Adrenal gland (tissue), 12 donors: ENCODE measurements around the gene LAPTM5. TPM values are rescaled to one million over a fixed set of nuclear protein-coding genes. Genes with fewer than 3 reads are reported as not detected.

Source experiments
- DNase-seq, 7 donors: peaks; one replicate each; pipeline ENCODE4 v3.0.0-alpha.2; 2019 to 2020
- H3K27ac ChIP-seq, 5 donors: fragments of 200-600 bp; sonication (generic) in 4 of 5; 1 replicate in 3 of 5; 2 replicates in 2 of 5; pipeline versions ENCODE4 v1.5.1 to v1.8.0; 2016 to 2020; ENCODE audit warnings: mild to moderate bottlenecking in 1 of 5
- H3K27me3 ChIP-seq: fragments of 200-600 bp; 2 replicates; pipeline ENCODE4 v1.8.0; 2021
- H3K36me3 ChIP-seq, 2 donors: fragments of 200-600 bp; replicated peaks in 1 of 2; 1 replicate in 1 of 2; 2 replicates in 1 of 2; pipeline versions ENCODE4 v1.5.1 to v1.8.0; 2018 to 2022
- H3K4me1 ChIP-seq, 2 donors: fragments of 200-600 bp; replicated peaks in 1 of 2; 1 replicate in 1 of 2; 2 replicates in 1 of 2; pipeline versions ENCODE4 v1.5.1 to v1.8.0; 2018 to 2021
- H3K4me3 ChIP-seq, 4 donors: fragments of 200-600 bp; sonication (generic) in 3 of 4; one replicate each; pipeline ENCODE4 v1.5.1; 2016 to 2018
- H3K9me3 ChIP-seq, 3 donors: fragments of 200-600 bp; sonication (generic) in 1 of 3; replicated peaks in 1 of 3; 1 replicate in 2 of 3; 2 replicates in 1 of 3; pipeline versions ENCODE4 v1.5.1 to v1.8.0; 2016 to 2021
- POLR2A ChIP-seq, 2 donors: fragments of 450-650 bp; IDR thresholded peaks; one replicate each; pipeline ENCODE4 v1.6.1; 2017; ENCODE audit warnings: antibody characterized with exemption in 2 of 2, mild to moderate bottlenecking in 2 of 2, moderate library complexity in 1 of 2
- WGBS, 4 donors: extraction: QIAGEN DNeasy Blood & Tissue Kit in 2 of 4; methylation state at CpG; one replicate each; pipeline versions ENCODE4 v1.1.5 to v1.1.7; 2013 to 2017; 5-methylcytosine and 5-hydroxymethylcytosine counted together
- intact Hi-C, 2 donors: fragments of 100-400 bp; cut with DNase I; formaldehyde crosslinking; loops; one replicate each; pipeline versions ENCODE4 v1.14.1 to v1.15.0; 2022 to 2023
- polyA plus RNA-seq, 3 donors: library from polyadenylated mRNA; stranded (reverse); fragments of 200-250 nt in 2 of 3; fragments of 350-450 nt in 1 of 3; fragmentation: Illumina TruSeq in 1 of 3; extraction: RNeasy Lipid Tissue Mini Kit (QIAGEN cat#74804) in 1 of 3; gene quantifications; one replicate each; pipeline ENCODE4 v1.2.3, GENCODE V29; 2013 to 2014
- total RNA-seq, 9 donors: library from RNA; depleted of rRNA in 4 of 9; stranded (reverse); fragments of >200 nt in 4 of 9; fragments of 120-200 nt in 1 of 9; fragmentation: NEBNext Ultra II Directional in 1 of 9; extraction: Animal tissue kit (Norgen Biotek cat#: 25700) in 1 of 9; gene quantifications; one replicate each; pipeline versions ENCODE4 v1.1.0 to v1.2.4, GENCODE V29; 2013 to 2023
- TF ChIP-seq, protein P1 (sequence below), 6 experiments: fragments of 450-650 bp in 4 of 6; fragments of 200-600 bp in 2 of 6; sonication (generic) in 1 of 6; IDR thresholded peaks; 1 replicate in 5 of 6; 2 replicates in 1 of 6; pipeline versions ENCODE4 v1.5.1 to v1.8.0; 2016 to 2021; ENCODE audit warnings: antibody characterized with exemption in 6 of 6, mild to moderate bottlenecking in 2 of 6, moderate library complexity in 1 of 6
- donor health status: healthy with polysubstance abuse.
- donor health status: Bipolar disorder and iron deficiency.
- donor health status: DM: yes; HTN: yes; CAD: no.
- donor health status: DM: no; HTN: no; CAD: no.
- donor health status: DM: no; HTN: no; CAD: no.
- donor health status: DM: yes; HTN: yes; CAD: no.

Gene LAPTM5
- total and polyA plus RNA-seq, 12 donors, result 7.8 to 177 (median 109) TPM

DNA sequence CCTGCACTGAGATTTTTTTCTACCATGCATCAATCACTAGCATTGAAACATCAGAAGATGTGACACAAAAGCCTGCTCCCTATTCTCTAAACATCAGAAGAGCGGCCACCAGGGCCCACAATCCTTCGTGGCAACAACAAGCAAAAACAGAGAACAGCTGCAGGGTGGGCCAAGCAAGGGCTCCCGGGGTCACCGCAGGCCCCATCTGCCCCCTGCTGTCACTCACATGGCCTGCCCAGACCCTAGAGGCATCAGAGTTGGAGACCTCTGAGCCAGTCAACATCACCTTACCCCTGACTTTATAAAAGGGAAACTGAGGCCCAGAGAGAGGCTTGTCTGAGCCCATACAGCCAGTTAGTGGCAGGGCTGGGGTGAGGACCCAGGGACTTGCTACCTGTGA is 1.8 kb downstream of the LAPTM5 start:
- no peaks in the 10 kb centered on the region for H3K27me3 ChIP-seq
- intact Hi-C loops, result no loop called here
- no peak for DNase-seq
- no peaks in the 10 kb centered on the region for H3K36me3 ChIP-seq
- H3K27ac ChIP-seq, result peak overlapping the region in 3 of 5 donors; percentile 6 to 94 (median 78)
- no peaks in the 10 kb centered on the region for H3K4me1 ChIP-seq
- peak overlapping the region in 1 of 4 donors; percentile 39 for H3K4me3 ChIP-seq
- no peak for TF ChIP-seq POLR2A (IDR thresholded peaks at IDR 0.05)
- TF ChIP-seq, protein P1, sequence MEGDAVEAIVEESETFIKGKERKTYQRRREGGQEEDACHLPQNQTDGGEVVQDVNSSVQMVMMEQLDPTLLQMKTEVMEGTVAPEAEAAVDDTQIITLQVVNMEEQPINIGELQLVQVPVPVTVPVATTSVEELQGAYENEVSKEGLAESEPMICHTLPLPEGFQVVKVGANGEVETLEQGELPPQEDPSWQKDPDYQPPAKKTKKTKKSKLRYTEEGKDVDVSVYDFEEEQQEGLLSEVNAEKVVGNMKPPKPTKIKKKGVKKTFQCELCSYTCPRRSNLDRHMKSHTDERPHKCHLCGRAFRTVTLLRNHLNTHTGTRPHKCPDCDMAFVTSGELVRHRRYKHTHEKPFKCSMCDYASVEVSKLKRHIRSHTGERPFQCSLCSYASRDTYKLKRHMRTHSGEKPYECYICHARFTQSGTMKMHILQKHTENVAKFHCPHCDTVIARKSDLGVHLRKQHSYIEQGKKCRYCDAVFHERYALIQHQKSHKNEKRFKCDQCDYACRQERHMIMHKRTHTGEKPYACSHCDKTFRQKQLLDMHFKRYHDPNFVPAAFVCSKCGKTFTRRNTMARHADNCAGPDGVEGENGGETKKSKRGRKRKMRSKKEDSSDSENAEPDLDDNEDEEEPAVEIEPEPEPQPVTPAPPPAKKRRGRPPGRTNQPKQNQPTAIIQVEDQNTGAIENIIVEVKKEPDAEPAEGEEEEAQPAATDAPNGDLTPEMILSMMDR (IDR thresholded peaks at IDR 0.05), result no peak
- WGBS, 4 donors, result 75 to 87% (median 79%) methylated on average over 4 of the region's 4 CpGs
- H3K9me3 ChIP-seq, result no peaks in the 10 kb centered on the region

DNA sequence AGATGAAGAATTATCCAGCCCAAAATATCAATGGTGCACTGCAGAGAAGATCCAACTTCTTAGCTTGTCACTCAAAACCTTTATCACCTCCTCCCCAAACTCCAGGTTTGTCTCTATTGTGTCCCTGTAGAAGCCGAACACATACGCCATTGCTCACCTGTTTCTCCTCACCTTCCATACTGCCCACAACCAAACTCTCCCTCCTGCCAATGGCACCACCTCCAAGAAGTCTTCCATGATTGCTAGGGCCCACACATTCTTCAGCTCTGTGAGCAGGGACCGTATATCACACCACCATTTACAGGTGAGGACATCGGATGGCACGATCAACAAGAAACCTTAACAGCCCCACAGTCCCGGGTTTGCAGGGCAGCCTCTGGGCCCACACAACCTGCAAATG is 2.2 kb downstream of the LAPTM5 start:
- Histone ChIP-seq H3K4me3 (peak overlapping the region in 1 of 4 donors; percentile 39), H3K27ac (peak overlapping the region in 2 of 5 donors; percentile 78 to 94), H3K27me3 (no peaks in the 10 kb centered on the region), H3K4me1 (no peaks in the 10 kb centered on the region), H3K9me3 (no peaks in the 10 kb centered on the region), H3K36me3 (no peaks in the 10 kb centered on the region)
- TF ChIP-seq POLR2A (IDR thresholded peaks at IDR 0.05), result no peak
- TF ChIP-seq, protein P1 (IDR thresholded peaks at IDR 0.05), result no peak
- WGBS, 4 donors, result 79 to 95% (median 86%) methylated on average over 6 of the region's 6 CpGs
- DNase-seq, result no peak
- intact Hi-C loops, result no loop called here

DNA sequence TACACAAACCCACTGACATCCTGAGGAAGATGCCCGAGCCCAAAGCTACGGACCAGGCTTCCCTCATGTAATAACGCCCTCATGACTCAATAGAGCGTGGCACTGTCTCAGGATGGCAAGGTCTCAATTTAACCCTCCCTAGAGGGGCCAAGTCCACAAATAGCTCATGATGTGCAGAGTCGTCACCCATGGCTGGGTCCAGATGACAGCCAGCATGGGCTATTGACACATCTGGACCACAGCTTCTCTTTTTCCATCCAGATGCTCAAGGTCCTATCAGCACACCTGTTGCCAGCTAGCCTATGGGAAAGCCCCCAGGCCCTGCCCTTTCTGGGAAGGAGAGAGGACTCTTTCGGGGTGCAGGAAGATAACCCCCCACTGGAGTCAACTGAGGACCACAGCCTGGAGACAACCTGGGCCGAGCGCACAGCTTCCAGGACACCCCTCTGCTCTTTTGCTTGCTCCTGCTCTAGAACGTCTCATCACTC is 2.8 kb downstream of the LAPTM5 start:
- H3K4me3 ChIP-seq, result peak overlapping the region in 1 of 4 donors; percentile 39
- H3K36me3 ChIP-seq, result no peaks in the 10 kb centered on the region
- WGBS, 4 donors, result 74 to 84% (median 78%) methylated on average over 8 to 9 of the region's 9 CpGs
- H3K4me1 ChIP-seq, result no peaks in the 10 kb centered on the region
- no peaks in the 10 kb centered on the region for H3K27me3 ChIP-seq
- peak overlapping the region in 1 of 5 donors; percentile 94 for H3K27ac ChIP-seq
- no peaks in the 10 kb centered on the region for H3K9me3 ChIP-seq
- intact Hi-C loops, result no loop called here
- no peak for TF ChIP-seq POLR2A (IDR thresholded peaks at IDR 0.05)
- TF ChIP-seq, protein P1 (IDR thresholded peaks at IDR 0.05), result no peak
- DNase-seq, result no peak

DNA sequence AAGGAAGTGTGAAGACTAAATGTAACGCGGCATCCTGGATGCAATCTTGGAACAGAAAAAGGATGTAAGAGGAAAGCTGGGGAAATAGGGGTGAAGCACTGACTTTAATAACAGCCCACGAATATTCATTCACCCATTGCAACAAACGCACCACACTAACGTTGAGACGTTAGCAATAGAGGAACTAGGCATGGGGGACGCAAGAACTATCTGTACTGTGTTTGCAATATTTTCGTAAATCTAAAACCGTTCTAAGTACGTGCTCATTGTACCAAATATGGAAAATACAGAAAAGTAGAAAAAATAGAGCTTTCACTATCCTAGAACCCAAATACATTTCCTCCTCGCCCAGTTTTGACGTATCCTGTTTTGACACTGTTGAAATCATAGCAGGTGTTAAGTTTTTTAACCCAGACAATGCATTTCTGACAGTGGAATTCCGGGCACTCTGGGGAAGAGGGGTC is 3.9 kb downstream of the LAPTM5 start:
- H3K27ac ChIP-seq, result peak overlapping the region in 2 of 5 donors; percentile 41 to 64
- 62 to 69% (median 63%) methylated on average over 13 of the region's 13 CpGs for WGBS, 4 donors
- TF ChIP-seq, protein P1 (IDR thresholded peaks at IDR 0.05), result no peak
- no peak for TF ChIP-seq POLR2A (IDR thresholded peaks at IDR 0.05)
- H3K4me1 ChIP-seq, result no peaks in the 10 kb centered on the region
- intact Hi-C loops, result no loop called here
- H3K9me3 ChIP-seq, result no peaks in the 10 kb centered on the region
- H3K27me3 ChIP-seq, result no peaks in the 10 kb centered on the region
- H3K36me3 ChIP-seq, result no peaks in the 10 kb centered on the region
- DNase-seq, result no peak
- peak overlapping the region in 1 of 4 donors; percentile 18 for H3K4me3 ChIP-seq
